Ishikawa (cell line): ENCODE data around the gene USP9Y.

ENCODE experiments used
- CEBPB ChIP-seq: IDR thresholded peaks from 2 replicates; pipeline ENCODE4 v1.6.1; 2012
- CREB1 ChIP-seq: IDR thresholded peaks from 2 replicates; pipeline ENCODE4 v1.6.1; 2012; ENCODE audit warnings: low read depth
- EGR1 ChIP-seq: IDR thresholded peaks from 2 replicates; pipeline ENCODE4 v1.6.1; 2012
- EP300 ChIP-seq: IDR thresholded peaks from 2 replicates; pipeline ENCODE4 v1.6.1; 2012; ENCODE audit warnings: borderline replicate concordance
- FOXM1 ChIP-seq: IDR thresholded peaks from 2 replicates; pipeline ENCODE4 v1.6.1; 2012; ENCODE audit warnings: low read depth, borderline replicate concordance
- NFIC ChIP-seq: IDR thresholded peaks from 2 replicates; pipeline ENCODE4 v1.6.1; 2012
- RAD21 ChIP-seq: IDR thresholded peaks from 2 replicates; pipeline ENCODE4 v1.6.1; 2012; ENCODE audit warnings: low read depth
- REST ChIP-seq: IDR thresholded peaks from 2 replicates; pipeline ENCODE4 v1.6.1; 2012; ENCODE audit warnings: low read depth, mild to moderate bottlenecking
- TAF1 ChIP-seq: IDR thresholded peaks from 2 replicates; pipeline ENCODE4 v1.6.1; 2012; ENCODE audit warnings: low read depth, mild to moderate bottlenecking
- TCF12 ChIP-seq: IDR thresholded peaks from 2 replicates; pipeline ENCODE4 v1.6.1; 2012; ENCODE audit warnings: low read depth
- TEAD4 ChIP-seq: IDR thresholded peaks from 2 replicates; pipeline ENCODE4 v1.6.1; 2012
- YY1 ChIP-seq: IDR thresholded peaks from 2 replicates; pipeline ENCODE4 v1.6.1; 2012; ENCODE audit warnings: low read depth
- ZBTB7A ChIP-seq: IDR thresholded peaks from 2 replicates; pipeline ENCODE4 v1.6.1; 2012; ENCODE audit warnings: low read depth
- TF ChIP-seq, protein P1 (sequence below): IDR thresholded peaks from 2 replicates; pipeline ENCODE4 v1.6.1; 2012
- TF ChIP-seq, protein P2 (sequence below): IDR thresholded peaks from 2 replicates; pipeline ENCODE4 v1.6.1; 2012

Gene USP9Y

DNA sequence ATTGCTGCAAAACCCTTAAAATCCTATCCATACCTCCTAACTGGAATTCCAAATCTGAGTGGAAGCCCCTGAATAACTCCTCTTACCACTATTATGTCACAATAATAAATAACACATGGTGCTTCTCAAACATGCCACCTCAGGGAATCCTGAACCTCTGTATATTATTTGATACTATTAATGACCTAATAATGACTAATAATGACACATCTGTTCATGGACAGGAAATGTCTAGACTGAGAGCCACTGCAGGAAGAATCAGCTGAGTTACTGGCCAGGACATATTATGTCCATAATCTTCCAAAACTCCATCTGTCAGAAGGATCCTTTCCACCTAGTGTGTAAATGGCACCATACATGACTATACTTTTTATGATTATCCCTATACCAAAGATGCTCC is 195.9 kb downstream of the USP9Y start:
- TF ChIP-seq YY1 = no peak
- TF ChIP-seq, protein P1, sequence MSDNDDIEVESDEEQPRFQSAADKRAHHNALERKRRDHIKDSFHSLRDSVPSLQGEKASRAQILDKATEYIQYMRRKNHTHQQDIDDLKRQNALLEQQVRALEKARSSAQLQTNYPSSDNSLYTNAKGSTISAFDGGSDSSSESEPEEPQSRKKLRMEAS = no peak
- TF ChIP-seq CEBPB = no peak
- no peak for TF ChIP-seq NFIC
- TF ChIP-seq REST = no peak
- no peak for TF ChIP-seq EP300
- no peak for TF ChIP-seq EGR1
- no peak for TF ChIP-seq TEAD4
- no peak for TF ChIP-seq CREB1
- TF ChIP-seq TCF12 = no peak
- TF ChIP-seq RAD21 = no peak
- no peak for TF ChIP-seq TAF1
- no peak for TF ChIP-seq FOXM1
- no peak for TF ChIP-seq ZBTB7A
- TF ChIP-seq, protein P2, sequence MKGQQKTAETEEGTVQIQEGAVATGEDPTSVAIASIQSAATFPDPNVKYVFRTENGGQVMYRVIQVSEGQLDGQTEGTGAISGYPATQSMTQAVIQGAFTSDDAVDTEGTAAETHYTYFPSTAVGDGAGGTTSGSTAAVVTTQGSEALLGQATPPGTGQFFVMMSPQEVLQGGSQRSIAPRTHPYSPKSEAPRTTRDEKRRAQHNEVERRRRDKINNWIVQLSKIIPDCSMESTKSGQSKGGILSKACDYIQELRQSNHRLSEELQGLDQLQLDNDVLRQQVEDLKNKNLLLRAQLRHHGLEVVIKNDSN = no peak

DNA sequence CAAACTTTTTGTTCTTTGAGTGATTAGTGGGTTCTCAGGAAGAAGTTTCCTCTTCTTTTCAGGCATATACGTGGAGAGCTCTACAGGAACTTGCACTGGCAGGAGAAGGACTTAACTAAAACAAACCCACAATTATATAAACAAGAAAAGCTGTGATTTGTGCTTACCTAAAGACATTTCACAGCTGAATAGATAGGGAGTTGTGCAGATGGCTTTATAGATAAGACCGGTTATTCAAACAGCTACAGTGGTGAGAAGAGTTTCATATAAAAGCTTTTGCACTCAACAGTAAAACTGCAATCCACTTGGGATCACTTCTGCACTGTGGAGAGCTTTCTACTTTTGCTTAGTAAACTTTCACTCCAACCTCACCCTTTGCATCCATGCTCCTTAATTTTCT is 197.6 kb downstream of the USP9Y start:
- TF ChIP-seq CREB1 = no peak
- TF ChIP-seq CEBPB = no peak
- TF ChIP-seq, protein P1 = no peak
- TF ChIP-seq REST = no peak
- no peak for TF ChIP-seq TEAD4
- TF ChIP-seq FOXM1 = no peak
- TF ChIP-seq TAF1 = no peak
- TF ChIP-seq NFIC = no peak
- no peak for TF ChIP-seq YY1
- no peak for TF ChIP-seq RAD21
- TF ChIP-seq EGR1 = no peak
- no peak for TF ChIP-seq EP300
- TF ChIP-seq, protein P2 = no peak

DNA sequence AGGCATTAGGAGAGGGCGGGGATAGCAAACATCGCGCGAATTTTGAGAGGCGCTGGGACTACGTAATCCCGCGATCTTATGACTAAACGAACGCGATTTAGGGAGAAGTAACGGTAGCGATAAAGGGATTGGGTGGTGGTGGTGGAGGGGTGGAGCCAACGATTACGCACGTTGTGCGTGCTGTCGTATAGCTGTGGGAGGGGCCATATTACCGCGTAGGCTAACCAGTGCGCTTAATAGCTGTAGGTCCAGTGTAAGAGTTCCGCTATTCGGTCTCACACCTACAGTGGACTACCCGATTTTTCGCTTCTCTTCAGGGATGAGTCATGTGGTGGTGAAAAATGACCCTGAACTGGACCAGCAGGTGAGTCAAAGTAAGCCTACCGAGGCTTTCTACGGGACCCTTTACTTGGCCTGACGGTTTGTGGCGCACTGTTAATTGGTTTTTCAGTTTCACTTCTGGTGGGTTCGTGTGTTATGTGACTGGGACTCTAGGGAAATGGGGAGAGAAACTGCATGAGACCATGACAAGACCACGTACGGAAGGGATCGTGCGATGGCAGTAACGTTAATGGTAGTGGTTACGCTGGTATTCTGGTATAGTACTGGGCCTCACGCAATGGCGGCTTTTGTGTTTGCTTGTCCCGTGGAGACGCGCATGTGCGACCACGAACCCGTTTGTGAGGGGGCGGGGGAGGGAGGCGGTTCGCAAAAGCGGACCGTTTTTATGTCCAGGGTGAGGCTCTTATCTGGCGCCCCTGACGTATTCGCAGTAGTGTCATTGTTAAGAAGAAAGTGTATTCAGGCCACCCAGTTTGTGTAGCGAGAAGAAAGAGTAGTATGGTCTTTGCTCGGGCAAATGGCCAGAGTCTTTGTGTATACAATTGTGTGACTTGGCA is 203.8 kb downstream of the USP9Y start, which contains the start of gene DDX3Y:
Gene DDX3Y (plus strand): TSS at position 251 of the 899 bp plus-strand sequence. CDS start 69 bp downstream, at position 320.
- no peak for TF ChIP-seq EP300
- TF ChIP-seq CEBPB = no peak
- no peak for TF ChIP-seq CREB1
- no peak for TF ChIP-seq TCF12
- TF ChIP-seq ZBTB7A = no peak
- TF ChIP-seq YY1 = no peak
- TF ChIP-seq, protein P2 = no peak
- TF ChIP-seq, protein P1 = no peak
- TF ChIP-seq TAF1 = no peak
- no peak for TF ChIP-seq RAD21
- no peak for TF ChIP-seq EGR1
- TF ChIP-seq TEAD4 = no peak
- TF ChIP-seq FOXM1 = no peak
- no peak for TF ChIP-seq NFIC
- TF ChIP-seq REST = no peak
